Measurements from ENCODE around the gene LRP1B.

DNA sequence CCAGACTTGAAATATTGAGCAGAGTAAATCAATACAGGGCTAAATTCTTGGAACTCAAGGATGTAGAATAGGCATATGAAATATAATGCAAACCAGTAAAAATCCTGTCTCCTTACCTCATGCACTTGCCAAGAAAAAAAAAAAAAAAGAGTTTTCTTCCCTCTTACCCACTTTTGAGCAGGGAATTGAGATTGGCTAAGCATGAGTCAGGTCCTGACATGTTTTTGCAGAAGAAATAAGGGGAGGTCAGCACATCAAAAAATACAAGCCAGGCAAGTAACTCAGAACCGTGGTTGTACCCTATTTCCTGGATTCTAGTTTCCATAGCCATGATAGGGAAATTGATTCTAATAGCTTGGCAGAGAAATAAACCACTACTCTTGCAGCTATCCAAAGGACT is 1526.7 kb downstream of the LRP1B start:
- TF ChIP-seq POLR2A (IDR thresholded peaks at IDR 0.05): no peak
- TF ChIP-seq, protein P1, sequence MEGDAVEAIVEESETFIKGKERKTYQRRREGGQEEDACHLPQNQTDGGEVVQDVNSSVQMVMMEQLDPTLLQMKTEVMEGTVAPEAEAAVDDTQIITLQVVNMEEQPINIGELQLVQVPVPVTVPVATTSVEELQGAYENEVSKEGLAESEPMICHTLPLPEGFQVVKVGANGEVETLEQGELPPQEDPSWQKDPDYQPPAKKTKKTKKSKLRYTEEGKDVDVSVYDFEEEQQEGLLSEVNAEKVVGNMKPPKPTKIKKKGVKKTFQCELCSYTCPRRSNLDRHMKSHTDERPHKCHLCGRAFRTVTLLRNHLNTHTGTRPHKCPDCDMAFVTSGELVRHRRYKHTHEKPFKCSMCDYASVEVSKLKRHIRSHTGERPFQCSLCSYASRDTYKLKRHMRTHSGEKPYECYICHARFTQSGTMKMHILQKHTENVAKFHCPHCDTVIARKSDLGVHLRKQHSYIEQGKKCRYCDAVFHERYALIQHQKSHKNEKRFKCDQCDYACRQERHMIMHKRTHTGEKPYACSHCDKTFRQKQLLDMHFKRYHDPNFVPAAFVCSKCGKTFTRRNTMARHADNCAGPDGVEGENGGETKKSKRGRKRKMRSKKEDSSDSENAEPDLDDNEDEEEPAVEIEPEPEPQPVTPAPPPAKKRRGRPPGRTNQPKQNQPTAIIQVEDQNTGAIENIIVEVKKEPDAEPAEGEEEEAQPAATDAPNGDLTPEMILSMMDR (IDR thresholded peaks at IDR 0.05 in 4 of 5, conservative IDR thresholded peaks at IDR 0.05 in 1 of 5): no peak
